GDM1 (cell line): Measurements from ENCODE around the gene KCTD1.

Experiments used
- DNase-seq: peaks from one replicate; lab custom pipeline; 2025; lab: John Stamatoyannopoulos, UW

Gene KCTD1

DNA sequence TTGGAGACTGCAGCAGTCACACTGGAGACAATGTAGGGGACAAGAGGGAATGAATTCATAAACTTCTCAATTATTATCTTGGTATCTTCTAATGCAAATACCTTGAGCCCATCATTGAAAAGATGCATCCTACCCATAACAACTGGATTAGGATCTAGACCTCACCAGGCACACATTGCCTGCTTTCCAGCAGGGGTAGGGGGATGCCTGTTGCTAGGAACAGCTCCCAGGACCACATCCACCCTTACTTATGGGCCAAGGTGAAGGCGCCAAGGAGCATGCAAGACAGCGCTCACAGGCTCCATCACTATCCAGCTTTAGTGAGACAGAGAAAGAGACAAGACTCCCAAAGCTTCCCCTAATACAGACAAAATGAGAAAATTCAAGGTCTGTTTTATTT is 24.4 kb downstream of the KCTD1 start:
- no peak for DNase-seq

DNA sequence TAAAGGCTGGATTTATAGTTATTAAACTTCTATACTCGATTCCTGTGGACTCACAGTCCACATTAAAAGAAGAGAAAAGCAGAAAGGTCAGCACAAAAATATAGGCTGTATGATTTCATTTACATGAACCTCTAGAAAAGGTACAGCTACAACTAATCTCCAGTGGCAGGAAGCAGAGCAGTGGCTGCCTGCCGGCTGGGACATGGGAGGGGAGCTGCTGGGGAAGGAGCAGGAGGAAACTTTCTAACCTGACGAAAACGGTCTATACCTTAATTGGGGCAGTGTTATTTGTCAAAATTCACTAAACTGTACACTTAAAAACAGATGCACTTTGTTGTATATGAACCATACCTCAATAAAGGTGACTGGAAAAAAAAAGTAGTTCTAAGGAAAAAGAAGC is 26.7 kb downstream of the KCTD1 start:
- DNase-seq = no peak

DNA sequence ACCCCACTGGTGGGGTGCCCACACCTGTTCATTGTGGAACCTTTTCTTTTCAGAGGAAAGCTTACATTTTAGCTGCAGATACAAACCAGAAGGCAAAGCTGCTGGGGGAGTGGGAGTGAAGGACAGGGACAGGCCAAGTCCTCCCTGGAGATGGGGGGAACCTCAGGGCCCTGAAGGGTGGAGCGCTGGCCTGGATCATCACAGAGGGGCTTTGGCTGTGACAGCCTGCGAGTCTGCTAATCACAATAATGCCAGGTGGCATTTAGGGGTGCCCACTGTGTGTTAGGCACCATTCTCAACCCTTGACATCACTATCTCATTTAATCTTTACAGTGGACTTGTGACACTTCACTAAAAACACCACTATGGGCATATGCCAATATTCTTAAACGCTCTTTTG is 27.4 kb downstream of the KCTD1 start:
- no peak for DNase-seq

DNA sequence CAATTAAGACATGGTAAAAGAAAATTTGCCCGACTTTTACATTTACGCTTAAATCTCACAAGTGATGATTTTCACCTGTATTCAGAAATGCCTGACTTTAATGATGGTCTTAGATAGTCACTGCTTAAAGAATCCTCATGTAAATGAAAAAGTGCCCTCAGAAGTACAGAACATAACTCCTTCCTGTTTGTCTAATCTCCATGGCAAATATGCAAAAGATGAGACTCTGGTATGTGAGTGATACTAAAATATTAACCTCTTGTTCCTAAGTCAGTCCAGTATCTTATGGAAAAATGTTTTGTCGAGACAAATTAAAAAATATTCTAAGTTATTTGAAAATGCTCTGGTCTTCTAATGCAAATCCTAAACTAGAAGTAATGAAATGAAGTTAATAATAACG is 29.2 kb downstream of the KCTD1 start:
- DNase-seq = no peak

DNA sequence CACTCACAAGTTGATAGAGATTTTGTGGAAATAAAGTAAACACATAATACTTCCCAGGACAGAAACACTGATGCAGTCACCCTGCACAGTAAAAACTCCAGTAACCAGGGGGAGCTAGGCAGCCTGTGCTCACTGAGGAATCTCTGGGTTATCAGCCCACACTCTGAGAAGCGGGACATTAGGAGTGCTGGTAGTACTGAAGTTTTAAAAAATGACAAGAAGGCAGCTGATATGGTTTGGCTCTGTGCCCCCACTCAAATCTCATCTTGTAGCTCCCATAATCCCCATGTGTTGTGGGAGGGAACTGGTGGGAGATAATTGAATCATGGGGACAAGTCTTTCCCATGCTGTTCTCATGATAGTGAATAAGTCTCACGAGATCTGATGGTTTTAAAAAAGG is 31.4 kb downstream of the KCTD1 start:
- no peak for DNase-seq

DNA sequence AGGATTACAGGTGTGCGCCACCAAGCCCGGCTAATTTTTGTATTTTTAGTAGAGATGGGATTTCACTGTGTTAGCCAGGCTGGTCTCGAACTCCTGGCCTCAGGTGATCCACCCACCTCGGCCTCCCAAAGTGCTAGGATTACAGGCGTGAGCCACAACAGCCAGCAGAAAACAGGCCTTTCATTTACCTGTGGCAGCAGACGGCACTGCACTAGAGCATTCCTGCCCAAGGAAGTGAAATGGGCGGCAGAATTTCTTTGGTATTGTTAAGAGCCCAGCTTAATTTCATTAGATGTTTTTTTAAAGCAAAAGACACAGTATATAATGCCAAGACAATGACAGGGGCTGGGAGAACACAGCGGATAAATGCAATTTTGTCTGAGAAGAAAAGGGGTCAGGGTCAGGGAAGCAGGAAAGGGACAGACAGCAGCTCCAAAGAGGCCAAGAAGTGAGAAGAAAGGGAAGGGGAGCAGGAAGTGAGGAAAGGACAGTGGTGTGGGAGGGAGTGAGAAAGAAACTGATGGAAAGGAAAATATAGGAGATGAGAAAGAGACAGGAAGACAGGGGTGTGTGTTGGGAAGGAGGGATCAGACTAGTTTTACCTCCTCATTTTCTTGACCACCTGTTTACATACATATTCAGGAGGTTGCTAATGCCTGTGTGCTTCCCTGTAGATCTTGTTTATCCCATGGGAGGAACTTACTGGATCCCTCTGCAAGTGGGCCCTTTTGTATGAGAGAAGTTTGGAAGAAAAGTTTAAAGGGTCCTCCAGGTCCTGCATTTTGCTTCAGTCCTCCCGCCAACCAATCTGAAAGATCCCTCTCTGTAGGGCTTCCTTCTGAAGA is 32.5 kb downstream of the KCTD1 start:
- DNase-seq = no peak

DNA sequence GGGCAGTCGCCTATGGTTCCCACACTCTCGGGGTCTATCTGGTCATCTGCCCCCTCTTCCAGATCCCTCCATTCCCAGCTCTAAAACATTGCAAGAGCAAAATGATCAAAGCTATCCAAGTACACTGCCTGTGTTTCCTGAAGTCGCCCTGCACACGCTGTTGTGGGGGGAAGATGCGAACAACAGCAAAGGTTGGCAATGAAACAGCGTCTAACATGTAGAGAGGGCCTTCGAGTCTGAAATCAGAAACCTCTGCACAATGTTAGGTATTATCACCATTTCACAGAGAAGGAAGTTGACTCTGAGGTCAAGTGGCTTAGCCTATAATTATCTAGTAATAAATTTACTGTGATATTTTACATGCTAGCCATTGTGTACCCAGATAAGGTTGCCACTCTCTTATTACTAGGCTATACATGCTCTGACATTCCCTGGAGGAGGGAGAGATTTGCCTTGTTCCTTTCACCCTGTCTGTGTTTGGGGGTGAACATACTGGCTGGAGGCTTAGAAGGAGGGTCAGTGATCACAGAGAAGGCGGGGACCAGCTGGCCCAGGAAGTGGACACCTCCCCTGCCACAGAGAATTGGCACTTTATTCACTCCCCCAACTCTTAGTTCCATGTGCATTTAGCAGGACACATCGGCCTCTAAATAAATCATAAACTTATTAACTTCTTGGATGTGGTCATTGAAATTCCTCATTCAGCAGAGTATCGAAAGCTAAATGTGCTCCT is 36.8 kb downstream of the KCTD1 start:
- no peak for DNase-seq

DNA sequence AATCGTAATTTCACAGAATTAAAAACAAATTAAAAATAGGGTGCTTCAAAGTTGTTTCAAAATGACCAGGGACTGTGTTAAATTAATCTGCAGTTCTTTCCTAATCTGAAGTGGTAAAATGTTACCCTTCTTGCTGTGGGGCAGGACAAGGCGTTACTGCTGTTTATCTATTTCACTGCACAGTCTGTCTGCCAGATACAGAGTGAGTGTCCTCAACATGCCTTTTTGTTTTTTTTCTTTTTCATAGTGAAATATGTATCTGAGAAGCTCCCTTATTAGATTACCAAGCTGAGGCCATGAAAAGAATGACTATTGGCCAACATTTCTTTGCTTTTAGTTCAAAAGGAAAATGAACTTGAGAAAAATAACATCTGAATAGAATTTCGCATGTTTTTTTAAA is 38.0 kb downstream of the KCTD1 start:
- no peak for DNase-seq

DNA sequence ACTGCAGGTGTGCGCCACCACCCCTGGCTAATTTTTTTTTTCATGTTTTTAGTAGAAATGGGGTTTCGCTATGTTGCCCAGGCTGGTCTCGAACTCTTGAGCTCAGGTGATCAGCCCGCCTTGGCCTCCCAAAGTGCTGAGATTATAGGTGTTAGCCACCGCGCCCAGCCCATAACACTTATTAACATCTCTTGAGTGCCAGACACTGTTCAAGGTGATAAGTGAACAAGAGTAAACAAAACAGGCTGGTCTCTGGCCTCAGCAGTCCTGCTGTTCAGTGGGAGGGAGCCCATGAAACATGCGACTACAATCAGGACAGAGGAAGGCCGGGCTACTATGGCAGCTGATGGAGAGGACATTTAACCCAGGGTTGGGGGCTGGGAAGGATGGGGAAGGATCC is 42.3 kb downstream of the KCTD1 start:
- no peak for DNase-seq

DNA sequence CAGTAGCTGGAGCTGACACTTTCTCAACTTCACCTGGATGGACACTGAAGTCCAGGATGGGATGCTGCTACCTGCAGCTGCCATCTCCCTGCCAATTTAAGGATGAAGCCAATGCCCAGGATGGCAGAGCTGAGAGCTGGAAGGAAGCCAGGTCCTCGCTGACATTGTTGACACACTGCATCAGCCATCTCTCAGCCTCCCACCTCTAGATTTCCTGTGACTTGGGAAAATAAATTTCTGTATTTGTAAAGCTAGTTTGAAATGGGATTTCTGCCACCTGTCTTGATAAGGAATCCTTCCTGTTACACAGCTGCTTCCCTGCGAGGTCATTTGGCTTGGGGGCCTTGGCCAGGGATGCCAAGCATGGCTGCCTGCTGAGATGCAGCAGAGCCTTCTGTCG is 43.5 kb downstream of the KCTD1 start:
- DNase-seq = no peak

DNA sequence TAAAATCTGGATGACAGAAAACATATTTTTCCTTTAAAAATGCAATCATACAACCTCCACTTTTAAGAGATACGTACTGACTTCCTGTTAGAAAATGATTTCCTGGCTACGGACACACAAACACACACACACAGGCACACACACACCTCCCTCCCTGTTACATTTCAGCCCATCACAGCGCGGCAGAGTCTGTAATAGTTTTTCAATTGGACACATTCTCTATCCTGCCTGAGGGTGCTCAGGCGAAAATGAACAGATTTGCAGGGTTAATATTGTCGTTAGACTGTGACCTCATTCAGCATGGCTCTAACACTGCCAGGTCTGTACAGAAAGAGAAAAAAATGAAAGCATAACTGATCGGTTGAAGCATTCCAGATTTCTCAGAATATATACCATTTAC is 45.0 kb downstream of the KCTD1 start:
- DNase-seq = no peak

DNA sequence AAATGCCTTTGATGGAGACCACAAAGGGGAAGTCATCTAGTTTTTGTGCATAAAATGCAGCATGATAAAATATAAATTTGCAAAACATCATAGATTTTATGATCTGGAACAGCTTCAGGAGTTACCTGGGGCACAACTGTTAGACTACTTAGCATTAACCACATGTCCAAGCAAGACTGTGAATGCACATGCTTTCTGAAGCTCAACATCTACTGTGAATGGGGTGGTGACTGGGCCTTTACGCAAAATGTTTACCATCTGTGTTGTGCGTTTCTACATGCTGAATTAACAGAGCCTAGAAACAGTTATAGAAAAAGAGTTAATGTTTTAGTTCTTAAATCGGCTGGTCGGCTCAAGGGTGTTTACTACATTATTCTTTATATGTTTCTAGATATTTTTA is 45.5 kb downstream of the KCTD1 start:
- DNase-seq = no peak

DNA sequence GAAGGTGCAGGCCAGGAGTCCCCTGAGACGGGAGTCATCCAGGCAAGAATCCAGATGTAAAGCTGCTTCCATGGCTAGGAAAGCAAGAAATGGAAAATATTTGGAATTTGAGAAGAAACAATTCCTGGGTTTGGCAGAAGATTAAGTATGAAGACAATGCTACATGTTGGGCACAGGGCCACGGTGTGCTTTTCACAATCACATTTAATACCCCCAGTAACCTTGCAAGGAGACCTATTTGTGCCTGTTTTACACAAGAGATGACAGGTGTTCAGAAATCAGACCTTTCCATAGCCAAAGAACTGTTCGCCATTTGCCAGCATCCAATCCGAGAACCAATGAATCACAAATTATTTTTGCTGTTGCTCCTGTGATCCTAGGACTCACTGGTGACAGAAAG is 50.5 kb downstream of the KCTD1 start:
- no peak for DNase-seq

DNA sequence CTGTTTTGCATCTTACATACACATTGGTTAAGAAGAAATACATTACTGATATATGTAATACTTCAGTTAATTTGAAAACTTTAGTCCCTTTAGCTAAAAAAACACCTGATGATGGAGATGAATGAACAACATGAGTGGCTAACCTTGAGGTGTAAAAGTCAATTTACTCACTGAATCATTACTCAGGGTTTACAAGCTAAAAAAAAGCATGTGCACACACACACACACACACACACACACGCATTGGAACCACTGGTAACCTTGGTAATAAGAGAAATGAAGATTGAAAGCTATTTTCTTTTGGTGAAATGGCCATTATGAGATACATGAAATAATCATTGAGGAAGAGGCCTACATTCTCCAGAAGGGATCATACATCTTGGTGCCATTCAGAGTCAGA is 51.8 kb downstream of the KCTD1 start:
- DNase-seq = no peak

DNA sequence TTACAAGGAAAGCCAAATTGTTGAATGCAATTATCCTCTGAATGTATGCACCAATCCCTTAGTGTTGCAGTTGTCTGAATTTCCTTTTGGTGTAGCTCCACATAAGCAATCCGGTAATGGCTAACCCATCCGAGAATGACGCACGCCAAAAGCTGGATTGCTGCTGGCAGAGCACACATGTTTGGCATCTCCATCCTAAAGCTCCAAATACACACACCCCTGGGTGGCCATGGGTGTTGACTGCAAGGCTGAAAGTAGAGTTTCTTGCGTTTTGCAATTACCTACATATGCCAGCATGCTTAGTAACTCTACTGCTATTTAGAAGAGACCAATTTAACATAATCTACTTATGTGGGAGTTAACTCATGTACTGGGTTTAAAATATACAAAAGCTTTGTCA is 53.1 kb downstream of the KCTD1 start:
- no peak for DNase-seq

DNA sequence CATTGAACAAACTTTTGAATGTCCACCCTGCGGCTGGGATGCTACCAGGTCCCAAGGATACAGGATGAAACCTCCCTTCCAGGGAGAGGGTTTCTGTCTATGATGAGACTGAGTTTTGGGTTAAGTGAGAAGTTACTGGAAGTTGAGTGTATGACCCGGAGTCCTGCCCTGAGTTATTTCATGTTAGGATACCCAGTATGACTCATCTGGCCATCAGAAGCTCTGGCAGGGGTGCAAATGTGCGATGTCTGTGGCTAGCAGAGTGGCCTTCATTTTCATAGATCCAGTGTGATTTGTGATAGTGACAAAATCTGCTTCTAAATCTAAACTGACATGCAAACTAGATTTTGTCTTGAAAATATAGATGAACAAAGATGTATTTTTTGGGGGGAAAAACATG is 55.3 kb downstream of the KCTD1 start:
- DNase-seq = no peak

DNA sequence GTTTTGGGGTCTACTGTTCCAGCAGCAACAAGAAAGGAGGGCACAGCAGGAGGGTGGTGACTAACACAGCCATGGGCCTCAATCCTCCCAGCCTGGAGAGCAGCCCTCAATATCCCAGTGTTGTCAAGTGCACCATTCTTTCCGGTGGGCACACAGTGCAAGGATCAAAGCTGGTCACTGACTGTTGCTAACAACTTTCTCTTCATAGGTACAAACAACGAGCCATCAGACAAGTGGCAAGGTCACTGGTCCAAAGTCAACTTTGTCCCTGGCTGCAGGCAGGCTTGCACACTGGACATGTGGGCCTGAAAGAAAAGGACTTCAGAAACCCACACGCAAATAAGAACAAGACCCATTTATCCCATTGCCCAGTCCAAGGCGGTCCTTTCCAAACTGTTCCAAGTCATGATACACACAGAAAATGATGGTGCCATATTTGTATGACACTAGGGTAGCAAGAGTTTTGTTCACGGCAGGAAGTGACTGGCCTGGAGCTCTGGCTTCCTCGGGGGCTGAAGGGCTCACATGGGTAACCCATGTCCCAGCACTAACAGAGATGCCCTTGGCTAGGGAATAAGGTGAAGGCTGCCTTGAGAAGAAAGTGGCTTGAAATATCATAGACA is 57.0 kb downstream of the KCTD1 start:
- DNase-seq = no peak

DNA sequence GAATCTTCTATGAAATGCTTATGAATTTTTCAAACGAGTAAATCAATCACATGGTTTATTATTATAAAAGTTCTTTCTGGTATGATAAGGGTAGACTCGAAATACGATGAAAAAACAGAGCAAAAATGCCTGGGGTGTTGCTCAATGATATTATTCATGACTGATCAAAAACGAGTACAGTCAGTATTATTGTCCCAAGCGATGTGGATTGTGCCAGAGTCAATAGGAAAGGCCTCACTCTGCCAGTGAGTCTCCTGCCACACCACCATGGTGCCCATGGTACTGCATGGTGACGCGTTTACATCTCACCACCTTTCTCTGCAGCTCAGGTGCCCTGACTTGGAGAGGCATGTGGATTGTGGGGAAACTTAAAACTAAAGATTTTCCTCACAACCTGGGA is 58.5 kb downstream of the KCTD1 start:
- no peak for DNase-seq

DNA sequence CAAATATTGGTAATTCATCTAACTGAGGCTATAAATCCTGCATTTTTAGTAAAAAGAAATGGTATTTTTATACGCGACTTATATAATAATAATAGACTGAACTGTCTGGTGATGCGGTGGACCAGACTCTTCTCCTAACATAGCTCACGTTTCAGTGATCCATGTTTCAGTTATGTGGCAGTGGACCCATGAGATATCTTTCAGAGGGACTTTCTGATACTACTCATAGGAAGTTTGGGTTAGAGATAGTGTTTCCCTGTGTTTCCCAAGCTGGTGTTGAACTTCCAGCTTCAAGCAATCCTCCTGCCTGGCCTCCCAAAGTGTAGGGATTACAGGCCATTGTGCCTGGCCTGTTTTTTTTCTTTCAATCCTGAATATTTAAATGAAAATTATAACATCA is 59.2 kb downstream of the KCTD1 start:
- DNase-seq = no peak

DNA sequence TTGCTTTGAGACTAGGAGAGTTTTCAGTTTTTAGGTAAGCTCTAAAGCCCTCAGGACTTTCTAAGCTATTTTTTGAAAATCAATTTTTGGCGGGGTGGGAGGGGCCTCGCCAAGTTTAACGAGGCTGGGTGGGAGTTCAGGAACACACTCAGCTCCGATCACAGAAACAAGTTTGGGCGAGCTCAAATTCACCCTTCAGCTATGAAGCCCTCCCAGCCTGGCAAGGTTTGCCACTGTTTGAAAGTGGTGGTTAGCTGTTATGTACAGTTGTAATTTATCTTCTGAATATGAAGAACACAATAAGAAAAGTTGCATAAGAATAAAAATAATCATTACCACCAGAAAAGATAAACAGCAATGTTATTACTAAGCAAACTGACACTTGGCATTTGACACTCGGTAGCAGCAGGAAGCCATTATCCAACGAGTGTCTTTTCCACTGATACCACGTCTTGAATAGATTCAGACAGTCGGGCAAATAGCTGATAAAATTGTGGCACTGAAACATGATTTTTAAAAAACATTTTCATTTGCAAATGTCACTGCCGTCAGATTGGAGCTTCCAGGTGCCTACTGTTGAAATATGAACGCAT is 59.8 kb downstream of the KCTD1 start:
- DNase-seq = no peak

DNA sequence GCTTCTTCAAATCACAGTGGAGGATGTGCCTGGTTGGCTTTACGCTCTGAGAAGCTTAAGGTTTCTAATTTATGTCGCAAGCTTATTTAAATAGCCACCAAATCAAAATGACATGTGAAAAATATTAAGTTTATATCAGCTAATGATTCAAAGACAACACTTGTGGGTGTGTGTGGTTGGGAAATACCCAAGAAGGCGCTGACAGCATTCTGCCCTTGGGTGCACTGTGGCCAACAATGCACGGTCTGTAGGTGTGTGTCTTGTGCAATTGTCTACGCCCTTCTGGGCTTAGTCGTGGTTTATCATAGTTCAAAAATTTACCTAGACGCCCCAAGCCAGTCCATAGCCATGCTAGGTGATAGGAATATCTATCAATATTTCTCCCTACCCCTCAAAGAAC is 60.9 kb downstream of the KCTD1 start:
- DNase-seq = no peak

DNA sequence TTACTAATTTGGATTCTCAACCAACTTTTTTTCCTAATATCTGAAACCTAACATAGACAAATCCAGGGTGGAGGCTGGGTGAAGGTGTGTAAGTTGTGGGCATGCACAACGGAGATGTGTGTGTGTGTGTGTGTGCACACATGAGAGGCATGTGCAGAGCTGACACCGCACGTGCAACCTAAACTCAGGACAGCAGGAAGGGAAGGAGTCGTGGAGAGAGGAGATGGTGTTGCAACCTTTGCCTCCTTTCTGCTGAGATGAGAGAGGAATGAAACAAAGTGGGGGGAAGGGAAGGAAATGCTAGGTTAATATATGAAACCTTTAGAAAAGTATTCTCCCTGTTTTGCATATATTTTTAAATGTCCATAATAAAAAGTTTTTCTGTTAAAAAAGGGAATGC is 64.7 kb downstream of the KCTD1 start:
- no peak for DNase-seq

DNA sequence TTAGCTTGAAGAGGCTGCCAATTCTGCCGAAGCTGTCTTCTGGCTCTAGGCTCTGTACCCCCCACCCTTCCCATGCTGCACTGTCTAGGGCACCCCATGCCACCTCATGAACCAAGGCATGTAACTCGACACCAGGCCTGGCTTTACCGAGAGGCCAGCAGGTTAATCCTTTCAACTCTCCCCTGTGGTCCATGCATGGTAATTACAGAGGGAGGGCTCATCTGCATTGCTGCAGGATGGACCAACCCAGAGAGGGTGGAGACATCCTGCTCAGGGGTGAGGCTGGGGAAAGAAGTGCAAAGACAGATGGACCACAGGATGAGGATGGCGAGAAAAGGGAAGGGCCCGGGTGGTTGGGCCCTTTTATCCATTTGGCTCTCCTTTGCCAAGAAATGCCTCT is 65.8 kb downstream of the KCTD1 start:
- DNase-seq = no peak
